Activated CD4-positive, alpha-beta T cell treated with anti-CD3 and anti-CD28 coated beads, Interleukin-2, amount 10 ng/mL, durations not matched to agents 24 days and 14 days (primary cell): ENCODE results near the gene TMEM59. TPM values are rescaled to one million over a fixed set of nuclear protein-coding genes. Genes with fewer than 3 reads are reported as not detected.
A peak's percentile ranks its signal among the peaks of the same experiment; 100 is the strongest.
"Not testable (repeated sequence)": the region's sequence is repeated elsewhere in the genome, so short reads cannot be mapped to it uniquely, and the experiment has no call there.

Experiments used
- DNase-seq: peaks from one replicate; pipeline ENCODE4 v3.0.0; 2022
- H3K27ac Mint-ChIP-seq: one replicate; pipeline ENCODE4 v1.8.0; 2022; ENCODE audit warnings: mild to moderate bottlenecking, mixed read lengths
- H3K27me3 Mint-ChIP-seq: one replicate; pipeline ENCODE4 v1.8.0; 2022; ENCODE audit warnings: mixed read lengths
- H3K36me3 Mint-ChIP-seq: one replicate; pipeline ENCODE4 v1.8.0; 2022; ENCODE audit warnings: low read depth, mild to moderate bottlenecking, mixed read lengths
- H3K4me1 Mint-ChIP-seq: one replicate; pipeline ENCODE4 v1.8.0; 2021; ENCODE audit warnings: mixed read lengths
- H3K4me3 Mint-ChIP-seq: one replicate; pipeline ENCODE4 v1.8.0; 2022; ENCODE audit warnings: mild to moderate bottlenecking, moderate library complexity, mixed read lengths
- H3K9me3 Mint-ChIP-seq: one replicate; pipeline ENCODE4 v1.8.0; 2021; ENCODE audit warnings: mixed read lengths
- intact Hi-C: fragments of 100-400 bp; cut with micrococcal nuclease; formaldehyde crosslinking; loops from one replicate; pipeline ENCODE4 v1.15.1; 2023
- total RNA-seq: library from RNA; stranded (reverse); gene quantifications from 2 replicates; pipeline ENCODE4 v1.2.3, GENCODE V29; 2022

TMEM59 gene
- total RNA-seq, 1 donor from 2014 or later, result 99.3 TPM

- peak overlapping the region; percentile 10 for H3K27ac Mint-ChIP-seq
- H3K4me1 Mint-ChIP-seq, result peaks cover 10% of the 10 kb centered on the region
- intact Hi-C loops, result no loop called here
- H3K36me3 Mint-ChIP-seq, result peaks cover 31% of the 10 kb centered on the region
- DNase-seq, result no peak
- no peaks in the 10 kb centered on the region for H3K27me3 Mint-ChIP-seq
- H3K4me3 Mint-ChIP-seq, result no peak overlapping the region
- H3K9me3 Mint-ChIP-seq, result no peaks in the 10 kb centered on the region
Observed at GRCh38 chr1:54046671-54047383, 6.2 kb downstream of the TMEM59 start.

GRCh38 chr1:54045496-54045895 lies 7.5 kb downstream of the TMEM59 start:
- intact Hi-C loops, result no loop called here
- no peak for DNase-seq
- Mint-ChIP-seq H3K4me3 (no peak overlapping the region), H3K9me3 (no peaks in the 10 kb centered on the region), H3K36me3 (peaks cover 37% of the 10 kb centered on the region), H3K4me1 (peaks cover 8% of the 10 kb centered on the region), H3K27me3 (no peaks in the 10 kb centered on the region), H3K27ac (no peak overlapping the region)

GRCh38 chr1:54041806-54042205 lies 11.2 kb downstream of the TMEM59 start:
- Mint-ChIP-seq H3K27me3 (no peaks in the 10 kb centered on the region), H3K4me1 (peaks cover 2% of the 10 kb centered on the region), H3K4me3 (no peak overlapping the region), H3K9me3 (no peaks in the 10 kb centered on the region), H3K27ac (no peak overlapping the region), H3K36me3 (peaks cover 45% of the 10 kb centered on the region)
- intact Hi-C loops, result no loop called here
- no peak for DNase-seq

GRCh38 chr1:54037476-54037875 lies 15.5 kb downstream of the TMEM59 start:
- no peaks in the 10 kb centered on the region for H3K27me3 Mint-ChIP-seq
- DNase-seq, result no peak
- intact Hi-C loops, result no loop called here
- no peaks in the 10 kb centered on the region for H3K9me3 Mint-ChIP-seq
- no peak overlapping the region for H3K27ac Mint-ChIP-seq
- peaks cover 50% of the 10 kb centered on the region for H3K36me3 Mint-ChIP-seq
- no peaks in the 10 kb centered on the region for H3K4me1 Mint-ChIP-seq
- no peak overlapping the region for H3K4me3 Mint-ChIP-seq

GRCh38 chr1:54028306-54029251 lies 24.4 kb downstream of the TMEM59 start:
- Mint-ChIP-seq H3K36me3 (peaks cover 20% of the 10 kb centered on the region), H3K27me3 (no peaks in the 10 kb centered on the region)
- DNase-seq, result peak; percentile 46

GRCh38 chr1:54027848-54028247 lies 25.2 kb downstream of the TMEM59 start:
- no peak overlapping the region for H3K4me3 Mint-ChIP-seq
- no peak for DNase-seq
- no peaks in the 10 kb centered on the region for H3K27me3 Mint-ChIP-seq
- H3K4me1 Mint-ChIP-seq, result no peaks in the 10 kb centered on the region
- intact Hi-C loops, result no loop called here
- H3K36me3 Mint-ChIP-seq, result peaks cover 16% of the 10 kb centered on the region
- no peaks in the 10 kb centered on the region for H3K9me3 Mint-ChIP-seq
- no peak overlapping the region for H3K27ac Mint-ChIP-seq

More at GRCh38 chr1:54028306-54029251, 24.4 kb downstream of the TMEM59 start:
- no peak overlapping the region for H3K4me3 Mint-ChIP-seq
- intact Hi-C loops, result no loop called here
- H3K4me1 Mint-ChIP-seq, result no peaks in the 10 kb centered on the region
- no peaks in the 10 kb centered on the region for H3K9me3 Mint-ChIP-seq
- H3K27ac Mint-ChIP-seq, result no peak overlapping the region

- H3K4me3 Mint-ChIP-seq, H3K27ac Mint-ChIP-seq, H3K36me3 Mint-ChIP-seq, H3K27me3 Mint-ChIP-seq, H3K9me3 Mint-ChIP-seq, intact Hi-C loops, H3K4me1 Mint-ChIP-seq, DNase-seq: not testable (repeated sequence)
Observed at GRCh38 chr1:54024811-54025210, 28.2 kb downstream of the TMEM59 start.

GRCh38 chr1:54024358-54024757 lies 28.6 kb downstream of the TMEM59 start:
- peaks cover 4% of the 10 kb centered on the region for H3K36me3 Mint-ChIP-seq

GRCh38 chr1:54019562-54020176 lies 33.3 kb downstream of the TMEM59 start:
- DNase-seq, intact Hi-C loops, H3K4me1 Mint-ChIP-seq: not testable (repeated sequence)

More at GRCh38 chr1:54024358-54024757, 28.6 kb downstream of the TMEM59 start:
- H3K4me1 Mint-ChIP-seq, result no peaks in the 10 kb centered on the region
- no peak overlapping the region for H3K27ac Mint-ChIP-seq
- intact Hi-C loops, result no loop called here
- H3K9me3 Mint-ChIP-seq, result no peaks in the 10 kb centered on the region
- no peak overlapping the region for H3K4me3 Mint-ChIP-seq
- DNase-seq, result no peak
- H3K27me3 Mint-ChIP-seq, result no peaks in the 10 kb centered on the region

GRCh38 chr1:54018635-54019034 lies 34.4 kb downstream of the TMEM59 start:
- Mint-ChIP-seq H3K4me3 (no peak overlapping the region), H3K27me3 (peaks cover 2% of the 10 kb centered on the region), H3K9me3 (no peaks in the 10 kb centered on the region), H3K27ac (no peak overlapping the region), H3K36me3 (no peaks in the 10 kb centered on the region), H3K4me1 (no peaks in the 10 kb centered on the region)
- intact Hi-C loops, result no loop called here
- no peak for DNase-seq

More at GRCh38 chr1:54019562-54020176, 33.3 kb downstream of the TMEM59 start:
- H3K4me3 Mint-ChIP-seq, H3K9me3 Mint-ChIP-seq, H3K27me3 Mint-ChIP-seq, H3K27ac Mint-ChIP-seq, H3K36me3 Mint-ChIP-seq: not testable (repeated sequence)

- Mint-ChIP-seq H3K4me1 (no peaks in the 10 kb centered on the region), H3K27me3 (peaks cover 6% of the 10 kb centered on the region), H3K4me3 (no peak within 1 kb of the TSS), H3K27ac (no peak within 1 kb of the TSS), H3K9me3 (no peaks in the 10 kb centered on the region), H3K36me3 (no peaks in the 10 kb centered on the region)
- intact Hi-C loops, result no loop called here
- DNase-seq, result no peak
Observed at GRCh38 chr1:54017979-54018378, 35.0 kb downstream of the TMEM59 start, which contains the start of gene LDLRAD1. LDLRAD1 (minus strand) TSS chr1:54018186; CDS start chr1:54018112, 74 bp downstream.

- DNase-seq, result no peak
- H3K4me1 Mint-ChIP-seq, result no peaks in the 10 kb centered on the region
- H3K27me3 Mint-ChIP-seq, result peaks cover 6% of the 10 kb centered on the region
- H3K27ac Mint-ChIP-seq, result no peak overlapping the region
- H3K9me3 Mint-ChIP-seq, result no peaks in the 10 kb centered on the region
- no peak overlapping the region for H3K4me3 Mint-ChIP-seq
- H3K36me3 Mint-ChIP-seq, result no peaks in the 10 kb centered on the region
- intact Hi-C loops, result no loop called here
Observed at GRCh38 chr1:54016343-54017282, 36.4 kb downstream of the TMEM59 start.

- no peak for DNase-seq
- no peak overlapping the region for H3K4me3 Mint-ChIP-seq
- intact Hi-C loops, result no loop called here
- H3K27ac Mint-ChIP-seq, result no peak overlapping the region
- peaks cover 7% of the 10 kb centered on the region for H3K27me3 Mint-ChIP-seq
- H3K36me3 Mint-ChIP-seq, result no peaks in the 10 kb centered on the region
- no peaks in the 10 kb centered on the region for H3K9me3 Mint-ChIP-seq
- no peaks in the 10 kb centered on the region for H3K4me1 Mint-ChIP-seq
Observed at GRCh38 chr1:54014009-54014629, 38.9 kb downstream of the TMEM59 start.
